NCI-H2029 treated with DMSO at 0.1 percent for 48 hours (cell line): Measurements from ENCODE around the gene NRL.

Experiments
- DNase-seq: peaks from one replicate; lab custom pipeline; 2025; lab: John Stamatoyannopoulos, UW

Gene NRL

DNA sequence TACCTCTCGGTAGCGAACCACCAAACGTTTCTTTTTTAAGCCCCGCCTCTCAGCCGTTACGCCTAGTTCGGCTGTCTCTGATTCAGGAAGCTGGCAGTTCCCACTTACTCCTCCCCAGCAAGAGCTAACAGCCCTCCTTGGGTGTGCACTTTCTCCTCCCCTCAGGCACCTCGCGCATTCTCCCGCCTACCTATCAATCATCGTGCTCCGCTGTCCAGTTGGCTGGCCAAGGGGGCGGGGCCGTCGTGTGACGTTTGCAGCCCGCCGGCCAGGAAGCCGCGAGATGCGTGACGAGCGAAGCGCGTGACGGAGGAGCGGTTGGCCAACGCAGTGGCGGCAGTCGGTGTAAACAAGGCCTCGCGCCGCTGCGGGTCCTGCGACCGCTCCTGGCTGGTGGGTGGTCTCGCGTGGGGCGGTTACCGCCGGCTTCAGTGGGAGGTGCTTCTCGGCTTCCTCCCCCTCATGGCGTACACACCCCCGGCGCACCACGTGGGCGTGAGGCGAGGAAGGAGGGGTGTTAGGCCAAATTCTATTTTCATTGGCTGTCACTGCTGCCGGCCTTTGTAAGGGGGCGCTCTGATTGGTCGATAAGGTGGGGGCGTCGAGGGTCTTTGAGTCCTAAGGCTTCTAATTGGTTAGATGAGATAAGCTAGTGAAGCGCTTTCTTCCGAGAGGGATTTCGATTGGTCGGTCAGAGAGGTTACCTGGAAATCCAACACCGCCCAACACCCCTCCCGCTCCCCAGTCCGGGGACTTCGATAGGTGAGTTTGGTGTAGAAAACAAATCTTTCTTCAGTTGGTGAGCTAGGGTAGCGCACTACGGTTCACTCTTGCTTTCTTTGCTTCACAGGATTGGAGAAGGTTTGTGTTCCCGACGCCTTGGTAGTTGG lies at the start of gene NRL, which contains the start of gene DCAF11:
Gene NRL (minus strand): TSS at position 418 of the 890 bp plus-strand sequence. CDS start 32,101 bp downstream, outside the sequence.
Gene DCAF11 (plus strand): TSS at position 246 of the 890 bp plus-strand sequence. CDS start 818 bp downstream, outside the sequence.
- DNase-seq: peak; percentile 97

DNA sequence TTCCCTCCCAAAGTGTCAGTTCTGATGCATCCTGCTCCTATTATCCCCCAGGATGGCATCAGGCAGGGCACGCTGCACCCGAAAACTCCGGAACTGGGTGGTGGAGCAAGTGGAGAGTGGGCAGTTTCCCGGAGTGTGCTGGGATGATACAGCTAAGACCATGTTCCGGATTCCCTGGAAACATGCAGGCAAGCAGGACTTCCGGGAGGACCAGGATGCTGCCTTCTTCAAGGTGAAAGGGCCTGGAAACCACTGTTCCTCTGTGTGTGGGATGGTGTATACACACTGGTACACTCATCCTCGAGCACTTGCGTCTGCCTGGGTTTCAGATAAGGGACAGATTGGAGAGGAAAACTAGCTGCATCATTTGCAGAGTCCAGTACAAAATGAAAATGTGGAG lies 47.3 kb upstream of the NRL start:
- no peak for DNase-seq

DNA sequence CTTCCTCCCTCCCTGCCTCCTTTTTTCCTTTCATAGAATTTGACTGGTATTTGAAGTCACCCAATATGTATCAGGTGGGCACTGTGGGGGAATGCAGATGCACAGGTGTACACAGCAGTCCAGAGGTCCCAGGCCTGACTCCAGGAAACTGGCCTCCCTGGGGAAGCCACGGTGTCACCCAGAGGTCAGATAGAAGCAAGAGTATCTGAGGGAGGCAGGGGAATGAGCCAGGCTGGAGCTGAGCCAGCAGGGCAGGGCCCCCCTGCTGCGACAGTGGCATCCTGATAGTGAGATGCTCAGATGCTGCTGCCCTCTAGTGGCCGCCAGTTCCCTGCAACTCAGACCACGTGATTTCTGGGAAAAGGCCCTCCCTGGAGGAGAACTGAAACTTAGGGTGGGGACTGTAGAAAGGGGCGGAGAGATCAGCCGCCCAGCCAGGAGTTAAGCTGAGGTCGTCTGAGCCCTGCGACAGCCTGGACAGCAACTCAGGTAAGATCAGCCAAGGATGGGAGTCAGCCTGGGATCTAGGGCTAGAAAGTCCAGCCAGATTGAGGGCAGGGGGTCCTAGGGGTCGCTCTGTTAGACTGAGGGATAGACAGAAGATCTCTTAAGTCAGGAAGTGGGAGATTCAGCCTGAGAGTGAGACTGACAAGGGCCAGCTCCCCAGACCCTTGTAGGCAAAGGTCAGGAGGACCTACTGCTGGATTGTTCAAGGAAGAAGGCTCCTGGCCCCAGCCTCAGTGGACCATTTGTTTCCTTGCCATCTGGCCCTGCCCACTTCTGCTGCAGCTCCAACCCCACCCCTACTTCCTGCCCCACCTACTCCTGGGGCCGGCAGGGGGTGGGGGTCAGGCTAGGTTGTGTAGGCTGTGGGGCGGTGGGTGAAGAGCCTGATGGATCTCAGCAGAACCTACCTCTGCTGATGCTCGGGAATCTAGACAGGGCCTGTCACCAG lies 46.4 kb upstream of the NRL start, which contains the start of gene IRF9:
Gene IRF9 (plus strand): TSS at position 416 of the 955 bp plus-strand sequence. CDS start 880 bp downstream, outside the sequence.
- peak; percentile 89 for DNase-seq

GRCh38 chr14:24160499-24160849 lies 45.7 kb upstream of the NRL start:
- no peak for DNase-seq

GRCh38 chr14:24159777-24160498 lies 45.2 kb upstream of the NRL start:
- DNase-seq: no peak

GRCh38 chr14:24157331-24157730 lies 42.6 kb upstream of the NRL start:
- DNase-seq: no peak

- DNase-seq: no peak
Observed at GRCh38 chr14:24156840-24157239, 42.1 kb upstream of the NRL start.

DNA sequence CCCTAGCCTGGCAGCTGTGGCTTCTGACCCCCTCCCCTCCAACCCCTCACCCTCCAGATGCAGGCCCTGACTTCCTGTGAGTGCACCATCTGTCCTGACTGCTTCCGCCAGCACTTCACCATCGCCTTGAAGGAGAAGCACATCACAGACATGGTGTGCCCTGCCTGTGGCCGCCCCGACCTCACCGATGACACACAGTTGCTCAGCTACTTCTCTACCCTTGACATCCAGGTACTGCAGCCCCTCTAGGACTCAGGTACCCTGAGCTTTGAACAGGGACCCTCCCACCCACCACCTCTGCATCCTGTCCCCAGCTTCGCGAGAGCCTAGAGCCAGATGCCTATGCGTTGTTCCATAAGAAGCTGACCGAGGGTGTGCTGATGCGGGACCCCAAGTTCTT lies 40.4 kb upstream of the NRL start:
- DNase-seq: no peak

GRCh38 chr14:24151404-24152080 lies 36.8 kb upstream of the NRL start:
- no peak for DNase-seq

DNA sequence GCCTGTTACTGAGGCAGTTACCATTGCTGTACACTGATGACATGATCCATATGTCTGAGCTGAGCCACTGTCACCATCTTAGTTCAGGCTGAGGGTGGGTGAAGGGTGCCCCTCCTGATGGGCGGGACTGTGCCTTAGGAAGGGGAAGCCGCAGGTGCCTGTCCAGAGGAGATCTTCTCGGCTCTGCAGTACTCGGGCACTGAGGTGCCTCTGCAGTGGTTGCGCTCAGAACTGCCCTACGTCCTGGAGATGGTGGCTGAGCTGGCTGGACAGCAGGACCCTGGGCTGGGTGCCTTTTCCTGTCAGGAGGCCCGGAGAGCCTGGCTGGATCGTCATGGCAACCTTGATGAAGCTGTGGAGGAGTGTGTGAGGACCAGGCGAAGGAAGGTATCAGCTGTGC lies 36.2 kb upstream of the NRL start:
- no peak for DNase-seq

DNA sequence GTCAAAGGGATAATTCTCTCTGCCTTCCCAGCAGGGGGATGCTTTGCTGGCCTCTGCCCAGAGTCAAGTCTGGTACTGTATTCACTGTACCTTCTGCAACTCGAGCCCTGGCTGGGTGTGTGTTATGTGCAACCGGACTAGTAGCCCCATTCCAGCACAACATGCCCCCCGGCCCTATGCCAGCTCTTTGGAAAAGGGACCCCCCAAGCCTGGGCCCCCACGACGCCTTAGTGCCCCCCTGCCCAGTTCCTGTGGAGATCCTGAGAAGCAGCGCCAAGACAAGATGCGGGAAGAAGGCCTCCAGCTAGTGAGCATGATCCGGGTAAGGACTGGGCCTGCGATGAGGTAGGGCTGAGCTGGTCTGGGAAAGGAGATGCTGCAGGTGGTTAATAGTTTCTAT lies 35.8 kb upstream of the NRL start:
- no peak for DNase-seq

DNA sequence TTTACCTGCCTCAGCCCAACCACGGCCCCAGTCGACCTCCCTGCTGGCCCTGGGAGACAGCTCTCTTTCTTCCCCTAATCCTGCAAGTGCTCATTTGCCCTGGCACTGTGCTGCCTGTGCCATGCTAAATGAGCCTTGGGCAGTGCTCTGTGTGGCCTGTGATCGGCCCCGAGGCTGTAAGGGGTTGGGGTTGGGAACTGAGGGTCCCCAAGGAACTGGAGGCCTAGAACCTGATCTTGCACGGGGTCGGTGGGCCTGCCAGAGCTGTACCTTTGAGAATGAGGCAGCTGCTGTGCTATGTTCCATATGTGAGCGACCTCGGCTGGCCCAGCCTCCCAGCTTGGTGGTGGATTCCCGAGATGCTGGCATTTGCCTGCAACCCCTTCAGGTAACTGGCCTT lies 35.3 kb upstream of the NRL start:
- DNase-seq: no peak

GRCh38 chr14:24149302-24149969 lies 34.7 kb upstream of the NRL start:
- DNase-seq: no peak

GRCh38 chr14:24147761-24148428 lies 33.1 kb upstream of the NRL start:
- no peak for DNase-seq

DNA sequence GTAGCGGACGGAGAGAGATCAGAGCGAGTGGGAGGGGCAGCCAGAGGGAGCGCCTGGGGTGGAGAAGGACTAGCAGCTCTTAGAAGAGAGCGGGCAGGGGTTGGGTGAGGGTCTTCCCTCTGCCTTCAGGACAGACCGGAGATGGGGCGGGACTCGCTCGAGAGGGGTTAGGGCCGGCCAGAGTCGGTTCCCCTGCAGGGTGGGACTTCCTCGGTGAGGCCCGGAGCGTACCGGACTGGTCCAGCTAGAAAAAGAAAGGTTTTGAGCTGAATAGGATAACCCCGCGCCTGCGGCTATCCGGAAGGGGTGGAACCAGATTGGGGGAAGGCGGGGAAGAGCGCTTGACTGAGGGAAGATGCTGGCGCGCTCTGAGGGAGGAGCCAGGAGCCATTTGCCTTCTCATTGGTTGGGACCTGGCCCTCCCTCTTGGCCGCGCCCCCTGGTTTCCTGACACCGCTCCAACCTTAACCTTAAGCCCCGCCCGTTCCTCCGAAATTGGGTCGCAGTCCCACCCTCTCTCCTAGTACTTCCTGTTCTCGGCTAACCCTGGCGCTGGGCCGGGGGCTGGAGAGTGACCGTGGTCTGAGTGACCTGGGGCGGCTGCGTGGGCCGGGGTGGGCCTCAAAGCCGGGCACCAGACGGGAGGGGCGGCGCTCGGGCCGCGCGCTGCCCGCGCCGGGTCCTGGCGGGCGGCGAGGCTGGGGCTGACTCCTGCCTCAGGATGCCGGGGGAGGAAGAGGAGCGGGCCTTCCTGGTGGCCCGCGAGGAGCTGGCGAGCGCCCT lies 32.4 kb upstream of the NRL start, which contains the start of gene RNF31:
Gene RNF31 (plus strand): TSS at position 521 of the 783 bp plus-strand sequence. CDS start 201 bp downstream, at position 722.
- peak; percentile 97 for DNase-seq

GRCh38 chr14:24146453-24146977 lies 31.8 kb upstream of the NRL start, which contains the start of gene PSME2:
Gene PSME2, minus strand, starts transcription at chr14:24146610. Its CDS starts 29 bp downstream, at chr14:24146581.
- DNase-seq: peak; percentile 95

- no peak for DNase-seq
Observed at GRCh38 chr14:24145690-24146452, 31.1 kb upstream of the NRL start.

DNA sequence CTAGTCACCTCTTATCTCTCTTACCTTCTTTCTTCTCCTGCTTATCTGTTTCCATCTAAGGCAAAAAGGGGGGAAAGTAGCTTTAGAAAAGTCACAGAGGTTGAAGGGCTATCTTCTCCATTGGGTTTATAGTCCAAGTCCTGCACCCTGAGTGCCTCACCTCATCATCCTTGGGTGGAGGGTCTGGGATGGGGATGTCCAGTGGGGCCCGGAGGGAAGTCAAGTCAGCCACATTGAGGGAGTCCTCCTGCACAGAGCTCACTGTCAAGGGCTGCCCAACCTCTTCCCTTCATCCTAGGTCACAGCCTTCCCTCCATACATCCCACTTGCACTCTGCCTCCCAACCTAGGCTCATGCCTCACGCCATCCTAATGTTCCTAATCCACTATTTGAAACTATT lies 30.5 kb upstream of the NRL start:
- no peak for DNase-seq
